HG03159 (cell line): ENCODE results near the gene CALY.

Source experiments
- ATAC-seq: cut with Tn5 transposase; IDR thresholded peaks from one replicate; pipeline ENCODE4 v1.9.1; 2021; ENCODE audit warnings: mild to moderate bottlenecking, moderate library complexity; ENCODE audit not compliant: unreplicated experiment

CALY gene

DNA sequence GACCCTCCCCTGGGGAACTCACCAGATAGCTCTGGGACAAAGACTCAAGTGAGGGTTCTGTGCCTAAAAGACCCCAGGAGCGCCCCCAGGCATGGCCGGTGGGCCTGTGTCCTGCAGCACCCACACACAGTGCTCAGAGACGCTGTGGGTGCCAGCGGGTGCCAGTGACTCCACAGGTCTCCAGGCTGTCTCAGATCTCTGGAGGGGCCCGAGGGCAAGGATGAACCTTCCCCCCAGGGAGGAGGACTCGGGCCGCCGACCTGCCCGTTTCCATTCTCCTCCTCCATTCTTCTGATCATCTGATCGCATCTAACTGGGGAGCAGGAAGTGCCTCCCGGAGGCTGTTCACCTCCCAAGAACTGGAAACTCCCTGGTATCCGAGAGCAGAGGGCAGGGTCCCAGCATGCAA is 61.0 kb downstream of the CALY start:
- ATAC-seq = peak; percentile 38

DNA sequence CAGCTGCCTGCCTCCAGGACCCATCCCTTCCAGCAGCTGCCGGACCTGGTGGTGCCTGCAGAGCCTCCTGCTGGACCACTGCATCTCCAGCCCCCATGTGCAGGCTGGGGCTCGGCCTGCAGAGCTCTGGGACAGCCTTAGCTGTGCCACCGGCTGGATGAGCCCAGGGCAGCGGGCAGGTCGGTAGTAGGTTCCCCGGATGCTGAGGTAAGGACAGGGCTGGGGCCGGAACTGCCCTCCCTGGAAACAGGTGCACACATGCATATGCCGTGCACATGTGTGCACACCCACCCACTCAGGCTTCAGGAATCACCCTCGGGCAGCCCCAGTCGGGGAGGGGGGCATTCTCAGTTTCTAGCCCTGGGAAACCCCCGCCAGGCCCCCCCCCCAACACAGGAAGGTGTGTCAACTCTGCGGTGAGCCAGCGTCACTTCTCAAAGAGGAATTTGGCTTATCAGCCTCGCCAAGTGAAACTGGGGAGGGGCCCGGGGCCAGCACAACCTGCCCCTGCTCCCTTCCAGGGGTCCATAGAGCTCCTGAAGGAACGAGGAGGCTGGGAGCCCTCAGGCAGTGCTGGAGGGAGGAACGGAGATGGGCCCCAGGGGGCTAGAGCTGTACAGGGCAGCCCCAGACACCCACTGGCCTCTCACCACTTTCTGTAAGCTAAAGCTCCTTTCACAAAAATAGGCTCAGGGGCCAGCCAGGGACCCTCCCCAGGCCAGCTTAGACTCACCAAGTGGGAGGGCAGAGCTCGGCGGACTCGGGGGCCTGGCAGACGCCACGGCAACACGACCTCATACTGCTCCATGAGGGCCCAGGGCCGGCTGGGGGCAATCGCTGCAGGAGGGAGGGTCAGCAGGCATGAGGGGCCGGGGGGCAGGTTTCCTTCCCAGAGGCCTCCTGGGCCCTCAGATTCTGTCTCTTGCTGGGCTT is 61.7 kb downstream of the CALY start:
- peak; percentile 50 for ATAC-seq
